Camera-type eye (tissue), 1 donor: ENCODE data around the gene RGP1. TPM values are rescaled to one million over a fixed set of nuclear protein-coding genes. Genes with fewer than 3 reads are reported as not detected.

Experiments
- total RNA-seq: library from RNA; depleted of rRNA; stranded (reverse); fragments of >200 nt; gene quantifications from one replicate; pipeline ENCODE4 v1.2.3, GENCODE V29; 2014

RGP1 gene, protein sequence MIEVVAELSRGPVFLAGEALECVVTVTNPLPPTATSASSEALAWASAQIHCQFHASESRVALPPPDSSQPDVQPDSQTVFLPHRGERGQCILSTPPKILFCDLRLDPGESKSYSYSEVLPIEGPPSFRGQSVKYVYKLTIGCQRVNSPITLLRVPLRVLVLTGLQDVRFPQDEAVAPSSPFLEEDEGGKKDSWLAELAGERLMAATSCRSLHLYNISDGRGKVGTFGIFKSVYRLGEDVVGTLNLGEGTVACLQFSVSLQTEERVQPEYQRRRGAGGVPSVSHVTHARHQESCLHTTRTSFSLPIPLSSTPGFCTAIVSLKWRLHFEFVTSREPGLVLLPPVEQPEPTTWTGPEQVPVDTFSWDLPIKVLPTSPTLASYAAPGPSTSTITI
- total RNA-seq, result 21.8 TPM

DNA sequence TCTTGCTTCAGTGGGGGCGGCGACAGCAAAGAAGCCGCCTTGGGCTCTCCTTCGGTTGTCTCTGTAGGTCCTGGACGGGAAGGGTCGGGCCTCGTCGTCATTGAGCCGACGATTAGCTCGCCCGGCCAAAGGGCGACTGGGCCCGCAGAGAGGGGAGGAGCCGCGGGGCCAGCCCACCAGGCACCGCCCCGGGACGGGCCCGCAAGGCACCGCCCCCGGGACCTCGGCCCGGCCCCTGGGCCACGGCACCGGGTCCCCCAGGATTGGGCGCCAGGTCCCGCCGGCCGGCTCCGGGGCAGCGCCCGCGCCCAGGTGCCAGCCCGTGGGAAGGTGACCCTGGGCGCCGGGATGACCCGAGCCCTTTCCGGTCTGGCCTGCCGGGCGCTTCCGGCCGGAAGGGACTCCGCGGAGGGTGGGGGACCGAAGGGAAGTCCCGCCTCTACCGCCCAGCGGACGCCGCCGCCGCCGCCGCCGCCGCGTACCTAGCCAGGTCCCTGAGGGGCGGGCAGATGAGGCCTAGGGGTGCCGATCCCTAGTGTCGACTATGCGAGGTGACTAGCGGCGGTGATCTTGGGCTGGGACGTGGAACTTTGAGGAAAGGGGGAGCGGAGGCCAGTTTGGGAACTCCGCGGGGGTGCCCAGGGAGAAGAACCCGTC is at the start of gene RGP1, which contains the start of gene GBA2:
TSS of gene RGP1 (plus strand) at position 430 of the 657 bp plus-strand sequence. CDS start 469 bp downstream, outside the sequence.
TSS of gene GBA2 (minus strand) at position 371 of the 657 bp plus-strand sequence. CDS start 524 bp downstream, outside the sequence.

DNA sequence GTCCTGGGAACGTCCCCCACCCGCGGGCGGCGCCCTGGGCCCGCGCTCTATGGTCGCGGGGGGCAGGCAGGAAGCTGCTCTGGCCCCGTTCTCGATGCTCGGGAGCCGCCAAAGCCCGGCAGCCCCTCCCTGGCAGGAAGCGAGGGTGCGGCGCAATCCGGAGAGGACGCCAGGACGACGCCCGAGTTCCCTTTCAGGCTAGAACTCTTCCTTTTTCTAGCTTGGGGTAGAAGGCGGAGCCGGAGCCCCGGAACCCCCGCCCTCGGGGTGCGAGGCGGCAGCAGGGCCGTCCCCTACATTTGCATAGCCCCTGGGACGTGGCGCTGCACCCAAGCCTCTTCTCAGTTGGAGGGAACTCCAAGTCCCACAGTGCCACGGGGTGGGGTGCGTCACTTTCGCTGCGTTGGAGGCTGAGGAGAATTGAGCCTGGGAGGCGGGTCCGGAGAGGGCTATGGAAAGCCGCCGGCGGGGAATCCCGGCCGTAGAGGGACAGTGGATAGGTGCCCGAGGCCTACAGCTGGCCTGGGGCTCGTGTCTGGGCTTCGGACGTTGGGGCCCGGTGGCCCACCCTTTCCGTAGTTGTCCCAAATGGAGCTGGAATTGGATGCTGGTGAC is 16.8 kb upstream of the RGP1 start, which contains the start of the genes CREB3 and TLN1:
TSS of gene CREB3 (plus strand) at position 482 of the 615 bp plus-strand sequence. CDS start at position 589, 107 bp downstream.
TSS of gene TLN1 (minus strand) at position 11 of the 615 bp plus-strand sequence. CDS start 6,501 bp downstream, outside the sequence.

DNA sequence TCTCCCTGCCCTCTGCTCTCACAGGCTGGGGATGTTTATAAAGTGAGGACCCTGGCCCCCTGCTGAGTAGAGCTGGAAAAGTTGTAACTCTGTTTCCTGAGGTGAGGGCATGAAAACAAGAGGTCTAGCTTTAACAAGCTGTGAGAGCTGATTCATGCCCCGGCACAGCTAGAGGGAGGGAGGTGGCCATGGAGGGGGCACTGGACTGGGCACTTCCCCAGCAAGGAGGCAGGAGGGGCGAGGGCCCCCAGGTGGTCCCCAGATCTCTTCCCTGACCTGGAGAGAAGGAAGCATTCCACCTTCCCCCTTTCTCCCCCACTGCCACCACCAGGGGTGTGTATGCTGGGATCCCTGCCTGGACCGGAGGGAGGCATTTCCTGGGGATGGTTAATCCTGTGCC is 5.2 kb downstream of the RGP1 start, which contains the start of gene MSMP:
TSS of gene MSMP (minus strand) at position 13 of the 400 bp plus-strand sequence. CDS start 147 bp downstream, outside the sequence.

DNA sequence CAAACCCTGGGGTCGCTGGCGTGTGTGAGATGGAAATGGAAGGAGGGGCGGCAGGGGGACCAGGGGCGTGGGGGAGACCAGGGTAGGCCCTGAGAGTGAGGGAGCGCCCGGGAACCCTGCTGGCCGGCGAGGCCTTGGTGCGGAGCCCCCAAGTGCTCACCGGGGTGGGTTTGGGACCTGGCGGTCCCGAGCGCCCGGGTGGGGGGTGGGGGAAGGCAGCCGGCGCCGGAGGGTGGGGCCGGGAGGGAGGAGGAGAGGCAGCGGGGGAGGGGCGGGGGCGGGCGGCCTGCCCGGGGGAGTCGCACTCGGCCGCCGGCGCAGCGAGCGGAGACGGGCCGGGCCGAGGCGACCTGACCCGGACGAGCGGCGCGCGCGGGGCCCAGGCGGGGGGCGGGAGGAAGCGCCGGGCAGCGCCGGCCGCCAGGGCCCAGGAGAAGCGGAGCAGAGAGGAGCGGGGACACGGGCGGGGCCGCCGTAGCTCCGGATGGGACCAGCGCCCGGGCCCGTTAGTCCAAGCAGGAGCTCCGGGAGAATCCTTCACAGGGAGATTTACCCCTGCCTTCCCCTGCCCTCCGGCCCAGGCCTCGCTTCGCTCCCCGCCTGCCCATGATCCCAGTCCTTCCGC is 42.3 kb downstream of the RGP1 start, which contains the start of gene NPR2:
TSS of gene NPR2 (plus strand) at position 295 of the 625 bp plus-strand sequence. CDS start 818 bp downstream, outside the sequence.

Other genes starting within 250 kb of the RGP1 start
- 23.4 TPM for gene TESK1, start 144.0 kb upstream of the RGP1 start, total RNA-seq
- 2.5 TPM for gene CD72, start 130.9 kb upstream of the RGP1 start, total RNA-seq
- not detected for gene SIT1, start 98.4 kb upstream of the RGP1 start, total RNA-seq
- gene RMRP, start 91.3 kb upstream of the RGP1 start, total RNA-seq, result 5,655 TPM
- 8.9 TPM for gene CCDC107, start 91.0 kb upstream of the RGP1 start, total RNA-seq
- 1.9 TPM for gene ARHGEF39, start 84.1 kb upstream of the RGP1 start, total RNA-seq
- 0.88 TPM for gene CA9, start 75.4 kb upstream of the RGP1 start, total RNA-seq
- gene TPM2, start 59.4 kb upstream of the RGP1 start, total RNA-seq, result 288 TPM
- 160 TPM for gene TLN1, start 17.1 kb upstream of the RGP1 start, total RNA-seq
- gene CREB3, start 16.6 kb upstream of the RGP1 start, total RNA-seq, result 32.2 TPM
- 60.5 TPM for gene GBA2, start 59 bp upstream of the RGP1 start, total RNA-seq
- gene MSMP, start 5.0 kb downstream of the RGP1 start, total RNA-seq, result 2.3 TPM
- gene NPR2, start 42.3 kb downstream of the RGP1 start, total RNA-seq, result 30.7 TPM
- gene SPAG8, start 63.0 kb downstream of the RGP1 start, total RNA-seq, result 2.9 TPM
- gene HINT2, start 65.8 kb downstream of the RGP1 start, total RNA-seq, result 17.0 TPM
- gene FAM221B, start 79.4 kb downstream of the RGP1 start, total RNA-seq, result not detected
- gene TMEM8B, start 79.9 kb downstream of the RGP1 start, total RNA-seq, result 16.6 TPM
- gene OR13J1, start 121.1 kb downstream of the RGP1 start, total RNA-seq, result not detected
- gene HRCT1, start 156.9 kb downstream of the RGP1 start, total RNA-seq, result not detected
- 0.33 TPM for gene SPAAR, start 160.2 kb downstream of the RGP1 start, total RNA-seq
- not detected for gene OR2S2, start 208.9 kb downstream of the RGP1 start, total RNA-seq